GM18861 (cell line): Measurements from ENCODE around the gene NTNG2.
"Not testable (repeated sequence)": the region's sequence is repeated elsewhere in the genome, so short reads cannot be mapped to it uniquely, and the experiment has no call there.

ENCODE experiments used
- ATAC-seq: cut with Tn5 transposase; IDR thresholded peaks from one replicate; pipeline ENCODE4 v1.9.1; 2021; ENCODE audit not compliant: unreplicated experiment

The NTNG2 gene

GRCh38 chr9:132161743-132162184 is at the start of gene NTNG2:
NTNG2 (plus strand) TSS chr9:132162058; CDS start chr9:132166832, 4,774 bp downstream.
- ATAC-seq: no peak

GRCh38 chr9:132114102-132114707 is 47.7 kb upstream of the NTNG2 start:
- no peak for ATAC-seq

GRCh38 chr9:132116583-132116982 is 45.3 kb upstream of the NTNG2 start:
- ATAC-seq: no peak

- ATAC-seq: no peak
Observed at GRCh38 chr9:132117694-132118093, 44.2 kb upstream of the NTNG2 start.

- ATAC-seq: no peak
Observed at GRCh38 chr9:132121021-132121420, 40.8 kb upstream of the NTNG2 start.

- no peak for ATAC-seq
Observed at GRCh38 chr9:132124800-132125199, 37.1 kb upstream of the NTNG2 start.

GRCh38 chr9:132125361-132125760 is 36.5 kb upstream of the NTNG2 start:
- no peak for ATAC-seq

GRCh38 chr9:132125944-132126679 is 35.7 kb upstream of the NTNG2 start:
- no peak for ATAC-seq

GRCh38 chr9:132126680-132127236 is 35.1 kb upstream of the NTNG2 start:
- ATAC-seq: no peak

GRCh38 chr9:132127888-132128534 is 33.8 kb upstream of the NTNG2 start:
- no peak for ATAC-seq

- ATAC-seq: no peak
Observed at GRCh38 chr9:132129535-132129934, 32.3 kb upstream of the NTNG2 start.

- not testable (repeated sequence) for ATAC-seq
Observed at GRCh38 chr9:132134085-132134484, 27.8 kb upstream of the NTNG2 start.

GRCh38 chr9:132135456-132135855 is 26.4 kb upstream of the NTNG2 start:
- no peak for ATAC-seq

GRCh38 chr9:132136151-132136780 is 25.6 kb upstream of the NTNG2 start:
- no peak for ATAC-seq

GRCh38 chr9:132141344-132141947 is 20.4 kb upstream of the NTNG2 start:
- no peak for ATAC-seq

- no peak for ATAC-seq
Observed at GRCh38 chr9:132141948-132142594, 19.8 kb upstream of the NTNG2 start.

GRCh38 chr9:132142924-132143323 is 18.9 kb upstream of the NTNG2 start:
- no peak for ATAC-seq

- ATAC-seq: no peak
Observed at GRCh38 chr9:132143359-132143758, 18.5 kb upstream of the NTNG2 start.

- ATAC-seq: no peak
Observed at GRCh38 chr9:132144708-132145365, 17.0 kb upstream of the NTNG2 start.

- ATAC-seq: no peak
Observed at GRCh38 chr9:132146039-132146438, 15.8 kb upstream of the NTNG2 start.
